NB4 (cell line): ENCODE results near the gene AOPEP.

ENCODE experiments used
- POLR2A ChIP-seq: IDR thresholded peaks from 2 replicates; pipeline ENCODE4 v1.6.1; 2011; ENCODE audit warnings: mild to moderate bottlenecking; ENCODE audit not compliant: insufficient read length; ENCODE audit errors: extremely low read depth
- TF ChIP-seq, protein P1 (sequence below): IDR thresholded peaks from one replicate; pipeline ENCODE4 v1.5.1; 2012; ENCODE audit warnings: low read depth, low read length

DNA sequence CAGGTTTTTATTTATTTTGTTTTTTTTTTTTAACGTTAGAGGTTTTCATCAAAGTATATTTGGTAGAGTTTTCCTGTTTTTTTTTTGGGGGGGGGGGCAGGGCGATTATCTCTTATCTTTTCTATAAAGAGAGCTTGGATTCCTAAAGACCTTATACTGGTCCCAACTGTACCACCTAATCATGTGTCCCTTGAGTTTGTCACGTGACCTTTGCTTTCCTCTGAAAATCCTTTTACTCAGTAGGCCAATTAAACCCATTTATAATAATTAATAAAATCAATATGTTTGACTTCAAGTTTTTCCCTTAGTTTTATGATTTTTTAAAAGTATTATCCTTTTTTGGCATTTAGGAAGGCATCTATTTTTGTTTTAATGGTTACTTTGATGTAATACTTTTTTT is 286.4 kb downstream of the AOPEP start:
- TF ChIP-seq, protein P1, sequence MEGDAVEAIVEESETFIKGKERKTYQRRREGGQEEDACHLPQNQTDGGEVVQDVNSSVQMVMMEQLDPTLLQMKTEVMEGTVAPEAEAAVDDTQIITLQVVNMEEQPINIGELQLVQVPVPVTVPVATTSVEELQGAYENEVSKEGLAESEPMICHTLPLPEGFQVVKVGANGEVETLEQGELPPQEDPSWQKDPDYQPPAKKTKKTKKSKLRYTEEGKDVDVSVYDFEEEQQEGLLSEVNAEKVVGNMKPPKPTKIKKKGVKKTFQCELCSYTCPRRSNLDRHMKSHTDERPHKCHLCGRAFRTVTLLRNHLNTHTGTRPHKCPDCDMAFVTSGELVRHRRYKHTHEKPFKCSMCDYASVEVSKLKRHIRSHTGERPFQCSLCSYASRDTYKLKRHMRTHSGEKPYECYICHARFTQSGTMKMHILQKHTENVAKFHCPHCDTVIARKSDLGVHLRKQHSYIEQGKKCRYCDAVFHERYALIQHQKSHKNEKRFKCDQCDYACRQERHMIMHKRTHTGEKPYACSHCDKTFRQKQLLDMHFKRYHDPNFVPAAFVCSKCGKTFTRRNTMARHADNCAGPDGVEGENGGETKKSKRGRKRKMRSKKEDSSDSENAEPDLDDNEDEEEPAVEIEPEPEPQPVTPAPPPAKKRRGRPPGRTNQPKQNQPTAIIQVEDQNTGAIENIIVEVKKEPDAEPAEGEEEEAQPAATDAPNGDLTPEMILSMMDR: no peak
- no peak for TF ChIP-seq POLR2A
